GM10266 (cell line): ENCODE data around the gene GHRL.
"Not testable (repeated sequence)": the region's sequence is repeated elsewhere in the genome, so short reads cannot be mapped to it uniquely, and the experiment has no call there.

Experiments
- DNase-seq: peaks from one replicate; pipeline ENCODE4 v3.0.0; 2012; ENCODE audit errors: extremely low spot score
- CTCF ChIP-seq: IDR thresholded peaks from 2 replicates; pipeline ENCODE4 v1.5.1; 2012; ENCODE audit warnings: mild to moderate bottlenecking, low read depth; ENCODE audit not compliant: control insufficient read depth, insufficient read depth; ENCODE audit errors: missing control alignments

The GHRL gene

GRCh38 chr3:10277115-10277625, 15.6 kb downstream of the GHRL start:
- DNase-seq, result no peak
- no peak for TF ChIP-seq CTCF

- no peak for DNase-seq
- no peak for TF ChIP-seq CTCF
Observed at GRCh38 chr3:10274601-10275000, 18.1 kb downstream of the GHRL start.

- no peak for TF ChIP-seq CTCF
- DNase-seq, result no peak
Observed at GRCh38 chr3:10273702-10274305, 18.9 kb downstream of the GHRL start.

- no peak for TF ChIP-seq CTCF
- DNase-seq, result no peak
Observed at GRCh38 chr3:10272977-10273376, 19.8 kb downstream of the GHRL start.

- not testable (repeated sequence) for DNase-seq
Observed at GRCh38 chr3:10272476-10272875, 20.3 kb downstream of the GHRL start.

- DNase-seq, result no peak
- no peak for TF ChIP-seq CTCF
Observed at GRCh38 chr3:10269443-10269842, 23.3 kb downstream of the GHRL start.

GRCh38 chr3:10268930-10269329, 23.8 kb downstream of the GHRL start:
- no peak for TF ChIP-seq CTCF
- no peak for DNase-seq

GRCh38 chr3:10268116-10268515, 24.6 kb downstream of the GHRL start:
- no peak for TF ChIP-seq CTCF
- no peak for DNase-seq

- DNase-seq, result not testable (repeated sequence)
Observed at GRCh38 chr3:10266936-10267335, 25.8 kb downstream of the GHRL start.
